Mesendoderm (in vitro differentiated cells): ENCODE results near the gene TIGD4.

Experiments used
- DNase-seq: peaks from one replicate; pipeline ENCODE4 v3.0.0; 2013
- H2AK5ac ChIP-seq: 2 replicates; pipeline ENCODE4 v1.6.1; 2013; ENCODE audit warnings: low read length, inconsistent platforms
- H2BK120ac ChIP-seq: 2 replicates; pipeline ENCODE4 v1.6.1; 2013; ENCODE audit warnings: low read depth, mild to moderate bottlenecking, low read length, moderate library complexity, mixed read lengths
- H2BK15ac ChIP-seq: replicated peaks from 2 replicates; pipeline ENCODE4 v1.6.1; 2013; ENCODE audit warnings: low read depth, mild to moderate bottlenecking, moderate library complexity
- H2BK5ac ChIP-seq: 2 replicates; pipeline ENCODE4 v1.6.1; 2013; ENCODE audit warnings: low read length, inconsistent platforms
- H3K18ac ChIP-seq: 2 replicates; pipeline ENCODE4 v1.6.1; 2013; ENCODE audit warnings: mild to moderate bottlenecking, low read length, mixed read lengths
- H3K23ac ChIP-seq: one replicate; pipeline ENCODE4 v1.6.1; 2013; ENCODE audit warnings: low read length
- H3K27ac ChIP-seq: 2 replicates; pipeline ENCODE4 v1.5.1; 2013; ENCODE audit warnings: low read depth, mild to moderate bottlenecking, inconsistent platforms, low read length, moderate library complexity
- H3K27me3 ChIP-seq: 2 replicates; pipeline ENCODE4 v1.6.1; 2013; ENCODE audit warnings: low read length, control low read depth, mild to moderate bottlenecking, inconsistent platforms; ENCODE audit not compliant: insufficient read depth, poor library complexity
- H3K36me3 ChIP-seq: 2 replicates; pipeline ENCODE4 v1.6.1; 2013; ENCODE audit warnings: low read length, inconsistent platforms; ENCODE audit not compliant: control insufficient read depth, insufficient read depth
- H3K4ac ChIP-seq: one replicate; pipeline ENCODE4 v1.6.1; 2013; ENCODE audit warnings: low read depth, mild to moderate bottlenecking, low read length, moderate library complexity
- H3K4me1 ChIP-seq: 2 replicates; pipeline ENCODE4 v1.6.1; 2013; ENCODE audit warnings: low read depth, low read length, inconsistent platforms; ENCODE audit not compliant: control insufficient read depth
- H3K4me2 ChIP-seq: 2 replicates; pipeline ENCODE4 v1.6.1; 2013; ENCODE audit warnings: low read length
- H3K4me3 ChIP-seq: 2 replicates; pipeline ENCODE4 v1.5.1; 2013; ENCODE audit warnings: mild to moderate bottlenecking, low read length
- H3K56ac ChIP-seq: one replicate; pipeline ENCODE4 v1.6.1; 2013; ENCODE audit warnings: low read length
- H3K79me1 ChIP-seq: 2 replicates; pipeline ENCODE4 v1.6.1; 2013; ENCODE audit warnings: low read length, inconsistent platforms
- H3K79me2 ChIP-seq: 2 replicates; pipeline ENCODE4 v1.6.1; 2013; ENCODE audit warnings: mild to moderate bottlenecking, low read length; ENCODE audit not compliant: control insufficient read depth, insufficient read depth
- H3K9ac ChIP-seq: 2 replicates; pipeline ENCODE4 v1.6.1; 2013; ENCODE audit warnings: low read length, inconsistent platforms
- H4K5ac ChIP-seq: one replicate; pipeline ENCODE4 v1.6.1; 2013; ENCODE audit warnings: low read length
- H4K8ac ChIP-seq: one replicate; pipeline ENCODE4 v1.6.1; 2013; ENCODE audit warnings: low read depth, mild to moderate bottlenecking, control low read depth, low read length, moderate library complexity
- WGBS: extraction: QIAGEN DNeasy Blood & Tissue Kit; methylation state at CpG from one replicate; pipeline ENCODE4 v1.1.7; 2013; ENCODE audit warnings: low lambda C conversion rate, missing lambda C conversion rate; ENCODE audit not compliant: insufficient coverage; ENCODE audit errors: extremely low coverage; 5-methylcytosine and 5-hydroxymethylcytosine counted together

TIGD4 gene

GRCh38 chr4:152786627-152787026, 7.1 kb upstream of the TIGD4 start:
- Histone ChIP-seq H2AK5ac (no peak overlapping the region), H3K56ac (no peak overlapping the region), H2BK120ac (no peak overlapping the region), H4K5ac (no peak overlapping the region), H3K4ac (no peak overlapping the region), H3K79me2 (peaks cover 51% of the 10 kb centered on the region), H3K18ac (no peak overlapping the region), H4K8ac (no peak overlapping the region), H3K23ac (no peak overlapping the region), H3K4me1 (peaks cover 1% of the 10 kb centered on the region), H3K9ac (no peak overlapping the region), H3K79me1 (peaks cover 8% of the 10 kb centered on the region), H3K27me3 (no peaks in the 10 kb centered on the region), H3K27ac (no peak overlapping the region), H3K4me3 (no peak overlapping the region), H2BK15ac (no peak overlapping the region), H3K4me2 (no peak overlapping the region), H3K36me3 (no peaks in the 10 kb centered on the region), H2BK5ac (no peak overlapping the region)
- DNase-seq, result no peak
- no CpG with 5 or more reads among the region's 1 CpG for WGBS

- no peak overlapping the region for H4K5ac ChIP-seq
- H2BK120ac ChIP-seq, result no peak overlapping the region
- no peak overlapping the region for H2BK15ac ChIP-seq
- no peak overlapping the region for H3K23ac ChIP-seq
- H2AK5ac ChIP-seq, result no peak overlapping the region
- H3K27ac ChIP-seq, result no peak overlapping the region
- no peaks in the 10 kb centered on the region for H3K36me3 ChIP-seq
- no peak overlapping the region for H3K4me2 ChIP-seq
- DNase-seq, result no peak
- H3K4me3 ChIP-seq, result no peak overlapping the region
- peaks cover 8% of the 10 kb centered on the region for H3K79me1 ChIP-seq
- H2BK5ac ChIP-seq, result no peak overlapping the region
- H4K8ac ChIP-seq, result no peak overlapping the region
- H3K18ac ChIP-seq, result no peak overlapping the region
- peaks cover 58% of the 10 kb centered on the region for H3K79me2 ChIP-seq
- H3K9ac ChIP-seq, result no peak overlapping the region
- H3K4ac ChIP-seq, result no peak overlapping the region
- no CpG with 5 or more reads among the region's 3 CpGs for WGBS
- peaks cover 1% of the 10 kb centered on the region for H3K4me1 ChIP-seq
- no peaks in the 10 kb centered on the region for H3K27me3 ChIP-seq
- no peak overlapping the region for H3K56ac ChIP-seq
Measured at GRCh38 chr4:152785639-152786615, 6.4 kb upstream of the TIGD4 start.

GRCh38 chr4:152784490-152785350, 5.2 kb upstream of the TIGD4 start:
- no peak overlapping the region for H2AK5ac ChIP-seq
- H2BK15ac ChIP-seq, result no peak overlapping the region
- no peak overlapping the region for H2BK5ac ChIP-seq
- no peak overlapping the region for H3K9ac ChIP-seq
- H3K23ac ChIP-seq, result no peak overlapping the region
- H3K79me2 ChIP-seq, result peaks cover 61% of the 10 kb centered on the region
- no peak overlapping the region for H3K18ac ChIP-seq
- peak overlapping the region; percentile 40 for H4K8ac ChIP-seq
- H3K36me3 ChIP-seq, result no peaks in the 10 kb centered on the region
- H3K79me1 ChIP-seq, result peaks cover 7% of the 10 kb centered on the region
- WGBS, result no CpG with 5 or more reads among the region's 4 CpGs
- peaks cover 1% of the 10 kb centered on the region for H3K4me1 ChIP-seq
- DNase-seq, result peak; percentile 82
- no peak overlapping the region for H2BK120ac ChIP-seq
- no peak overlapping the region for H4K5ac ChIP-seq
- no peak overlapping the region for H3K4ac ChIP-seq
- no peak overlapping the region for H3K56ac ChIP-seq
- no peak overlapping the region for H3K27ac ChIP-seq
- H3K27me3 ChIP-seq, result no peaks in the 10 kb centered on the region
- no peak overlapping the region for H3K4me3 ChIP-seq
- no peak overlapping the region for H3K4me2 ChIP-seq

GRCh38 chr4:152780267-152780778, 793 bp upstream of the TIGD4 start:
- peaks cover 7% of the 10 kb centered on the region for H3K4me1 ChIP-seq
- H3K4ac ChIP-seq, result no peak overlapping the region
- no peak overlapping the region for H2BK5ac ChIP-seq
- H3K36me3 ChIP-seq, result no peaks in the 10 kb centered on the region
- no peaks in the 10 kb centered on the region for H3K79me1 ChIP-seq
- no peak overlapping the region for H4K5ac ChIP-seq
- no peak overlapping the region for H3K23ac ChIP-seq
- H3K56ac ChIP-seq, result peak overlapping the region; percentile 98
- H2BK15ac ChIP-seq, result no peak overlapping the region
- no peak overlapping the region for H4K8ac ChIP-seq
- H2BK120ac ChIP-seq, result no peak overlapping the region
- DNase-seq, result peak; percentile 80
- no CpG with 5 or more reads among the region's 14 CpGs for WGBS
- H3K79me2 ChIP-seq, result peaks cover 38% of the 10 kb centered on the region
- H3K27me3 ChIP-seq, result no peaks in the 10 kb centered on the region
- H3K27ac ChIP-seq, result peak overlapping the region; percentile 74
- H3K4me3 ChIP-seq, result peak overlapping the region; percentile 96
- no peak overlapping the region for H2AK5ac ChIP-seq
- H3K18ac ChIP-seq, result no peak overlapping the region
- peak overlapping the region; percentile 70 for H3K4me2 ChIP-seq
- peak overlapping the region; percentile 94 for H3K9ac ChIP-seq

GRCh38 chr4:152778656-152779512, 646 bp downstream of the TIGD4 start:
- Histone ChIP-seq H2BK120ac (no peak overlapping the region), H3K9ac (peak overlapping the region; percentile 79), H3K27me3 (no peaks in the 10 kb centered on the region), H3K79me2 (peaks cover 32% of the 10 kb centered on the region), H3K4me1 (peaks cover 8% of the 10 kb centered on the region), H3K27ac (peak overlapping the region; percentile 68), H2AK5ac (no peak overlapping the region), H2BK15ac (no peak overlapping the region), H2BK5ac (peak overlapping the region; percentile 55), H3K79me1 (no peaks in the 10 kb centered on the region), H4K5ac (no peak overlapping the region), H3K23ac (no peak overlapping the region), H3K18ac (peak overlapping the region; percentile 2), H3K36me3 (no peaks in the 10 kb centered on the region), H4K8ac (no peak overlapping the region), H3K4me2 (peak overlapping the region; percentile 39), H3K4ac (peak overlapping the region; percentile 78), H3K56ac (peak overlapping the region; percentile 92), H3K4me3 (peak overlapping the region; percentile 63)
- WGBS, result no CpG with 5 or more reads among the region's 30 CpGs
- DNase-seq, result no peak
